ENCODE measurements around the gene SFXN4. TPM values are rescaled to one million over a fixed set of nuclear protein-coding genes. Genes with fewer than 3 reads are reported as not detected.
A peak's percentile ranks its signal among the peaks of the same experiment; 100 is the strongest.

Gene SFXN4
- total and polyA plus RNA-seq, 2 of the 13 experiments (the other 11 are each of a cell fraction or from before 2014, with no cell fraction given), result 47.7 to 64.9 TPM

DNA sequence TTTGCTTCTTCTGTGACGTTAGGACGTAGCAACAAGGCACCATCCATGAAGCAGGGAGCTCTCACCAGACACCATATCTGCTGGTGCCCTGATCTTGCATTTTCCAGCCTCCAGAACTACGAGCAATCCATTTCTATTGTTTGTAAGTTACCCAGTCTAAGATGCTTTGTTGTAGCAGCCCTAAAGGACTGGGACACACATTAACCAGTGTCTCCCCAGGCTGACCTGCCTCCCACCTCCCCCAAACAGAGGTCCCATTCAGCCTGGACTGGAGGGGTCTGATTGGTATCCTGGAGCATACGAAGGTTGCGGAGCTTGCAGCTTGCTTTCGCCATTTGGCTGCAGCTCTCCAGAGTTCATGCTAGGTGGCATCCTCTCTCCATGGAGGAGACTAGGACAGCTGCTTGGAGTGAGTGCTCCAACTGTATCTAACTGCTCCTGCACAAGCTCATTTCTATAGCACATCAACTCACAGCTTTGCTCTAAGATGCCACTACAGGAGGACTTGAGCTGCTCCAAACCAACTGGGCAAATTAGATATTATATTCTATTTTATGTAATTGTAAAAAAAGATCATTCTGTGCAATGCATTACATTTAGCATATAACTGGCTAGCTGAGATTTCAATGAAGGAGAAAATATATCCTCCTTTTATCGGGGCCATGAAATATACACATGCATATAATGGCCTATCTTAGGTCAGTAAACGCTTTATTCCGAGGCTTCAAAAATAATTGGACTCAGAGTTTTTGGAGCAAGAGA lies 33.9 kb upstream of the SFXN4 start (continued):
- TF ChIP-seq, protein P1, sequence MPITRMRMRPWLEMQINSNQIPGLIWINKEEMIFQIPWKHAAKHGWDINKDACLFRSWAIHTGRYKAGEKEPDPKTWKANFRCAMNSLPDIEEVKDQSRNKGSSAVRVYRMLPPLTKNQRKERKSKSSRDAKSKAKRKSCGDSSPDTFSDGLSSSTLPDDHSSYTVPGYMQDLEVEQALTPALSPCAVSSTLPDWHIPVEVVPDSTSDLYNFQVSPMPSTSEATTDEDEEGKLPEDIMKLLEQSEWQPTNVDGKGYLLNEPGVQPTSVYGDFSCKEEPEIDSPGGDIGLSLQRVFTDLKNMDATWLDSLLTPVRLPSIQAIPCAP (CRISPR knock-in tag; IDR thresholded peaks at IDR 0.05; ENCODE audit: low read depth), result no peak
- TF ChIP-seq ZC3H4 (CRISPR knock-in tag; IDR thresholded peaks at IDR 0.05; ENCODE audit: borderline replicate concordance), result no peak
- no peak for TF ChIP-seq ZFP41 (CRISPR knock-in tag; IDR thresholded peaks at IDR 0.05; ENCODE audit: borderline replicate concordance)
- TF ChIP-seq, protein P2, sequence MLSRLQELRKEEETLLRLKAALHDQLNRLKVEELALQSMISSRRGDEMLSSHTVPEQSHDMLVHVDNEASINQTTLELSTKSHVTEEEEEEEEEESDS (CRISPR knock-in tag; IDR thresholded peaks at IDR 0.05; ENCODE audit: borderline replicate concordance), result no peak
- TF ChIP-seq NCOA1 (CRISPR knock-in tag; IDR thresholded peaks at IDR 0.05), result no peak
- TF ChIP-seq TBL1XR1 (IDR thresholded peaks at IDR 0.05; ENCODE audit: borderline replicate concordance, low read length, partially characterized antibody), result no peak
- peak; percentile 53 for TF ChIP-seq CEBPG (CRISPR knock-in tag; IDR thresholded peaks at IDR 0.05)
- TF ChIP-seq, protein P3, sequence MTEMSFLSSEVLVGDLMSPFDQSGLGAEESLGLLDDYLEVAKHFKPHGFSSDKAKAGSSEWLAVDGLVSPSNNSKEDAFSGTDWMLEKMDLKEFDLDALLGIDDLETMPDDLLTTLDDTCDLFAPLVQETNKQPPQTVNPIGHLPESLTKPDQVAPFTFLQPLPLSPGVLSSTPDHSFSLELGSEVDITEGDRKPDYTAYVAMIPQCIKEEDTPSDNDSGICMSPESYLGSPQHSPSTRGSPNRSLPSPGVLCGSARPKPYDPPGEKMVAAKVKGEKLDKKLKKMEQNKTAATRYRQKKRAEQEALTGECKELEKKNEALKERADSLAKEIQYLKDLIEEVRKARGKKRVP (CRISPR knock-in tag; IDR thresholded peaks at IDR 0.05), result no peak
- TF ChIP-seq ZNF614 (CRISPR knock-in tag; IDR thresholded peaks at IDR 0.05; ENCODE audit: borderline replicate concordance), result no peak
- peak; percentile 27; the same call in 1 of the 2 replicates for TF ChIP-seq GFI1 (CRISPR knock-in tag; IDR thresholded peaks at IDR 0.05; ENCODE audit: borderline replicate concordance)
- no peak for TF ChIP-seq ZNF33B (CRISPR knock-in tag; IDR thresholded peaks at IDR 0.05)
- TF ChIP-seq ZNF383 (CRISPR knock-in tag; IDR thresholded peaks at IDR 0.05; ENCODE audit: borderline replicate concordance), result 0 out of 2 replicates have a peak, but pooled peaks have one; percentile 77
- TF ChIP-seq, protein P4, sequence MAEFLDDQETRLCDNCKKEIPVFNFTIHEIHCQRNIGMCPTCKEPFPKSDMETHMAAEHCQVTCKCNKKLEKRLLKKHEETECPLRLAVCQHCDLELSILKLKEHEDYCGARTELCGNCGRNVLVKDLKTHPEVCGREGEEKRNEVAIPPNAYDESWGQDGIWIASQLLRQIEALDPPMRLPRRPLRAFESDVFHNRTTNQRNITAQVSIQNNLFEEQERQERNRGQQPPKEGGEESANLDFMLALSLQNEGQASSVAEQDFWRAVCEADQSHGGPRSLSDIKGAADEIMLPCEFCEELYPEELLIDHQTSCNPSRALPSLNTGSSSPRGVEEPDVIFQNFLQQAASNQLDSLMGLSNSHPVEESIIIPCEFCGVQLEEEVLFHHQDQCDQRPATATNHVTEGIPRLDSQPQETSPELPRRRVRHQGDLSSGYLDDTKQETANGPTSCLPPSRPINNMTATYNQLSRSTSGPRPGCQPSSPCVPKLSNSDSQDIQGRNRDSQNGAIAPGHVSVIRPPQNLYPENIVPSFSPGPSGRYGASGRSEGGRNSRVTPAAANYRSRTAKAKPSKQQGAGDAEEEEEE (CRISPR knock-in tag; IDR thresholded peaks at IDR 0.05; ENCODE audit: borderline replicate concordance), result no peak
- TF ChIP-seq, protein P5, sequence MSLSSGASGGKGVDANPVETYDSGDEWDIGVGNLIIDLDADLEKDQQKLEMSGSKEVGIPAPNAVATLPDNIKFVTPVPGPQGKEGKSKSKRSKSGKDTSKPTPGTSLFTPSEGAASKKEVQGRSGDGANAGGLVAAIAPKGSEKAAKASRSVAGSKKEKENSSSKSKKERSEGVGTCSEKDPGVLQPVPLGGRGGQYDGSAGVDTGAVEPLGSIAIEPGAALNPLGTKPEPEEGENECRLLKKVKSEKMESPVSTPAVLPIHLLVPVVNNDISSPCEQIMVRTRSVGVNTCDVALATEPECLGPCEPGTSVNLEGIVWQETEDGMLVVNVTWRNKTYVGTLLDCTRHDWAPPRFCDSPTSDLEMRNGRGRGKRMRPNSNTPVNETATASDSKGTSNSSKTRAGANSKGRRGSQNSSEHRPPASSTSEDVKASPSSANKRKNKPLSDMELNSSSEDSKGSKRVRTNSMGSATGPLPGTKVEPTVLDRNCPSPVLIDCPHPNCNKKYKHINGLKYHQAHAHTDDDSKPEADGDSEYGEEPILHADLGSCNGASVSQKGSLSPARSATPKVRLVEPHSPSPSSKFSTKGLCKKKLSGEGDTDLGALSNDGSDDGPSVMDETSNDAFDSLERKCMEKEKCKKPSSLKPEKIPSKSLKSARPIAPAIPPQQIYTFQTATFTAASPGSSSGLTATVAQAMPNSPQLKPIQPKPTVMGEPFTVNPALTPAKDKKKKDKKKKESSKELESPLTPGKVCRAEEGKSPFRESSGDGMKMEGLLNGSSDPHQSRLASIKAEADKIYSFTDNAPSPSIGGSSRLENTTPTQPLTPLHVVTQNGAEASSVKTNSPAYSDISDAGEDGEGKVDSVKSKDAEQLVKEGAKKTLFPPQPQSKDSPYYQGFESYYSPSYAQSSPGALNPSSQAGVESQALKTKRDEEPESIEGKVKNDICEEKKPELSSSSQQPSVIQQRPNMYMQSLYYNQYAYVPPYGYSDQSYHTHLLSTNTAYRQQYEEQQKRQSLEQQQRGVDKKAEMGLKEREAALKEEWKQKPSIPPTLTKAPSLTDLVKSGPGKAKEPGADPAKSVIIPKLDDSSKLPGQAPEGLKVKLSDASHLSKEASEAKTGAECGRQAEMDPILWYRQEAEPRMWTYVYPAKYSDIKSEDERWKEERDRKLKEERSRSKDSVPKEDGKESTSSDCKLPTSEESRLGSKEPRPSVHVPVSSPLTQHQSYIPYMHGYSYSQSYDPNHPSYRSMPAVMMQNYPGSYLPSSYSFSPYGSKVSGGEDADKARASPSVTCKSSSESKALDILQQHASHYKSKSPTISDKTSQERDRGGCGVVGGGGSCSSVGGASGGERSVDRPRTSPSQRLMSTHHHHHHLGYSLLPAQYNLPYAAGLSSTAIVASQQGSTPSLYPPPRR (CRISPR knock-in tag; IDR thresholded peaks at IDR 0.05; ENCODE audit: borderline replicate concordance), result no peak
- no peak for TF ChIP-seq ZNF431 (CRISPR knock-in tag; IDR thresholded peaks at IDR 0.05; ENCODE audit: borderline replicate concordance, low read depth)
- TF ChIP-seq ZNF75D (CRISPR knock-in tag; IDR thresholded peaks at IDR 0.05; ENCODE audit: borderline replicate concordance), result no peak
- no peak for TF ChIP-seq PHF21A (CRISPR knock-in tag; IDR thresholded peaks at IDR 0.05)
- no peak for TF ChIP-seq HIVEP1 (CRISPR knock-in tag; IDR thresholded peaks at IDR 0.05)
